Measurements from ENCODE around the gene GPR155. TPM values are rescaled to one million over a fixed set of nuclear protein-coding genes. Genes with fewer than 3 reads are reported as not detected.
"Not testable (repeated sequence)": the region's sequence is repeated elsewhere in the genome, so short reads cannot be mapped to it uniquely, and the experiment has no call there.

GPR155 gene
- total and polyA plus RNA-seq, 2 donors (not counting 1 experiment from before 2014, with no cell fraction given), result 4.2 to 17.6 TPM

GRCh38 chr2:174485788-174486562, 854 bp downstream of the GPR155 start:
- H3K4me1 Mint-ChIP-seq, result peaks cover 34% of the 10 kb centered on the region

GRCh38 chr2:174485045-174485444, 1.8 kb downstream of the GPR155 start:
- 100% methylated on average over 2 of the region's 9 CpGs for WGBS (ENCODE audit: insufficient coverage)
- Mint-ChIP-seq H3K4me1 (peaks cover 29% of the 10 kb centered on the region), H3K4me3 (peak overlapping the region; percentile 13)
- H3K27ac ChIP-seq (ENCODE audit: low read length in 2 of 2); H3K27me3 ChIP-seq (replicated peaks in 1 of 4; ENCODE audit: control extremely low read depth in 1 of 4, control insufficient read depth in 3 of 4, insufficient read depth in 4 of 4, low read length in 3 of 4); H3K9me3 ChIP-seq (ENCODE audit: control extremely low read depth in 1 of 3, control insufficient read depth in 2 of 3, insufficient read depth in 1 of 3, low read length in 2 of 3); ATAC-seq (ENCODE audit: low read depth); H3K4me3 ChIP-seq (ENCODE audit: control extremely low read depth in 1 of 5, extremely low read depth in 1 of 5, insufficient read depth in 1 of 5, low read depth in 2 of 5, low read length in 4 of 5); H3K36me3 ChIP-seq (replicated peaks in 1 of 2; ENCODE audit: control extremely low read depth in 1 of 2, control insufficient read depth in 1 of 2, extremely low read depth in 1 of 2, insufficient read depth in 2 of 2, low read length in 1 of 2); H3K79me2 ChIP-seq (ENCODE audit: control insufficient read depth, insufficient read depth, low read length); H3K27ac Mint-ChIP-seq; H3K9me3 Mint-ChIP-seq (ENCODE audit: insufficient read depth); H4K20me1 ChIP-seq (ENCODE audit: control insufficient read depth, insufficient read depth, low read length, poor library complexity, severe bottlenecking); POLR2A ChIA-PET; DNase-seq; H2AFZ ChIP-seq (ENCODE audit: insufficient read depth, low read depth, low read length, poor library complexity, severe bottlenecking); H3K27me3 Mint-ChIP-seq; H3K9ac ChIP-seq (ENCODE audit: low read length): not testable (repeated sequence)
- peak overlapping the region; percentile 87 for H3K4me2 ChIP-seq (replicated peaks; ENCODE audit: low read depth, low read length, poor library complexity, severe bottlenecking)
- CTCF ChIA-PET, result interaction anchor here (1.0 to 6.0 kb wide), 6 partner anchors 9 to 203 kb away, joined by 3 to 53 read pairs (median 8); no protein-coding TSS in a partner anchor
- H3K4me1 ChIP-seq (ENCODE audit: control insufficient read depth in 2 of 2, insufficient read depth in 2 of 2, low read length in 2 of 2), result peaks cover 13 to 23% of the 10 kb centered on the region in 2 donors
- intact Hi-C loops (cut with micrococcal nuclease), result loop anchor here (10.0 kb wide), 1 partner anchor 1930 kb away; the partner anchor contains the start of gene PDK1

More at GRCh38 chr2:174485788-174486562, 854 bp downstream of the GPR155 start:
- Histone ChIP-seq H3K4me3 (ENCODE audit: control extremely low read depth in 1 of 5, extremely low read depth in 1 of 5, insufficient read depth in 1 of 5, low read depth in 2 of 5, low read length in 4 of 5) (peak overlapping the region; percentile 35 to 90 (median 87)), H3K4me2 (replicated peaks; ENCODE audit: low read depth, low read length, poor library complexity, severe bottlenecking) (peak overlapping the region; percentile 87), H3K9me3 (ENCODE audit: control extremely low read depth in 1 of 3, control insufficient read depth in 2 of 3, insufficient read depth in 1 of 3, low read length in 2 of 3) (no peaks in the 10 kb centered on the region), H3K9ac (ENCODE audit: low read length) (peak overlapping the region; percentile 91), H4K20me1 (ENCODE audit: control insufficient read depth, insufficient read depth, low read length, poor library complexity, severe bottlenecking) (no peaks in the 10 kb centered on the region), H2AFZ (ENCODE audit: insufficient read depth, low read depth, low read length, poor library complexity, severe bottlenecking) (peak overlapping the region; percentile 98), H3K79me2 (ENCODE audit: control insufficient read depth, insufficient read depth, low read length) (peaks cover 3% of the 10 kb centered on the region), H3K27ac (ENCODE audit: low read length in 2 of 2) (peak overlapping the region; percentile 11 to 34), H3K36me3 (replicated peaks in 1 of 2; ENCODE audit: control extremely low read depth in 1 of 2, control insufficient read depth in 1 of 2, extremely low read depth in 1 of 2, insufficient read depth in 2 of 2, low read length in 1 of 2) (no peaks in the 10 kb centered on the region), H3K4me1 (ENCODE audit: control insufficient read depth in 2 of 2, insufficient read depth in 2 of 2, low read length in 2 of 2) (peaks cover 14 to 26% of the 10 kb centered on the region in 2 donors), H3K27me3 (replicated peaks in 1 of 4; ENCODE audit: control extremely low read depth in 1 of 4, control insufficient read depth in 3 of 4, insufficient read depth in 4 of 4, low read length in 3 of 4) (no peaks in the 10 kb centered on the region)
- POLR2A ChIA-PET, result interaction anchor here (0.6 to 1.4 kb wide), 3 partner anchors 28 to 110 kb away, joined by 3 to 6 read pairs (median 3); partner anchors contain the start of gene SCRN3
- DNase-seq, result no peak
- H3K4me3 Mint-ChIP-seq, result peak overlapping the region; percentile 98
- WGBS (ENCODE audit: insufficient coverage), result 9% methylated on average over 13 of the region's 23 CpGs
- ATAC-seq (ENCODE audit: low read depth), result no peak
- CTCF ChIA-PET, result interaction anchor here (0.8 to 6.0 kb wide), 6 partner anchors 24 to 202 kb away, joined by 3 to 53 read pairs (median 6); no protein-coding TSS in a partner anchor
- H3K27ac Mint-ChIP-seq, result peak overlapping the region; percentile 85
- TF ChIP-seq CTCF (IDR thresholded peaks at IDR 0.05) (no peak), EZH2 (IDR thresholded peaks at IDR 0.05; ENCODE audit: borderline replicate concordance, insufficient read depth, low read depth, low read length, poor library complexity, severe bottlenecking) (no peak)
- no peaks in the 10 kb centered on the region for H3K9me3 Mint-ChIP-seq (ENCODE audit: insufficient read depth)
- intact Hi-C loops (cut with micrococcal nuclease), result loop anchor here (1.0 to 10.0 kb wide), 3 partner anchors 24 to 1931 kb away; partner anchors contain the start of genes PDK1 and SCRN3
- no peaks in the 10 kb centered on the region for H3K27me3 Mint-ChIP-seq

Data from B cell (primary cell).